ENCODE measurements around the gene SEC14L5. TPM values are rescaled to one million over a fixed set of nuclear protein-coding genes. Genes with fewer than 3 reads are reported as not detected.

SEC14L5 gene
- total RNA-seq, 1 experiment from 2014 or later = 1.8 TPM

GRCh38 chr16:4931381-4931780 is 26.7 kb upstream of the SEC14L5 start:
- DNase-seq = no peak
- H2AFZ ChIP-seq = no peak overlapping the region
- intact Hi-C loops (cut with micrococcal nuclease; ENCODE audit: unreplicated experiment) = no loop called here
- H3K9me2 ChIP-seq (ENCODE audit: insufficient read depth) = no peaks in the 10 kb centered on the region
- H3K4me3 ChIP-seq = no peak overlapping the region
- peaks cover 30% of the 10 kb centered on the region for H4K20me1 ChIP-seq (ENCODE audit: insufficient read depth)
- no TSS peak for BruUV-seq (replicated peaks)
- TF ChIP-seq EZH2 (IDR thresholded peaks at IDR 0.05; ENCODE audit: low read depth) (no peak), CTCF (conservative IDR thresholded peaks at IDR 0.05) (no peak)
- peaks cover 83% of the 10 kb centered on the region for H3K79me2 ChIP-seq (ENCODE audit: low read depth)
- ChIA-PET POLR2A (ENCODE audit: unreplicated experiment) (interaction anchor here (0.6 to 0.8 kb wide), 2 partner anchors 14 to 111 kb away, joined by 6 read pairs; no protein-coding TSS in a partner anchor), CTCF (interaction anchor here (0.5 kb wide), 1 partner anchor 383 kb away, joined by 3 read pairs; no protein-coding TSS in a partner anchor)
- no peaks in the 10 kb centered on the region for H3K27me3 ChIP-seq (ENCODE audit: insufficient read depth, low read depth)
- H3K4me2 ChIP-seq = no peak overlapping the region
- H3K27ac ChIP-seq = no peak overlapping the region
- peaks cover 36% of the 10 kb centered on the region for H3K36me3 ChIP-seq (ENCODE audit: low read depth)
- H3F3A ChIP-seq (ENCODE audit: insufficient read depth, low read depth) = peaks cover 19% of the 10 kb centered on the region; the same call in 1 of the 2 replicates
- peaks cover 20% of the 10 kb centered on the region for H3K4me1 ChIP-seq (replicated peaks; ENCODE audit: insufficient read depth)
- peaks cover 17% of the 10 kb centered on the region for H3K9me3 ChIP-seq (ENCODE audit: insufficient read depth, low read depth)

GRCh38 chr16:4933433-4933832 is 24.7 kb upstream of the SEC14L5 start:
- intact Hi-C loops (cut with micrococcal nuclease; ENCODE audit: unreplicated experiment) = no loop called here
- BruUV-seq (replicated peaks) = no TSS peak
- Histone ChIP-seq H3K4me2 (no peak overlapping the region), H3K9me2 (ENCODE audit: insufficient read depth) (no peaks in the 10 kb centered on the region), H3K79me2 (ENCODE audit: low read depth) (peaks cover 66% of the 10 kb centered on the region), H3F3A (ENCODE audit: insufficient read depth, low read depth) (peaks cover 8% of the 10 kb centered on the region; the same call in 1 of the 2 replicates), H3K4me3 (no peak overlapping the region), H3K27ac (no peak overlapping the region), H3K27me3 (ENCODE audit: insufficient read depth, low read depth) (no peaks in the 10 kb centered on the region), H3K36me3 (ENCODE audit: low read depth) (peaks cover 19% of the 10 kb centered on the region), H3K4me1 (replicated peaks; ENCODE audit: insufficient read depth) (peaks cover 25% of the 10 kb centered on the region), H3K9me3 (ENCODE audit: insufficient read depth, low read depth) (no peaks in the 10 kb centered on the region), H4K20me1 (ENCODE audit: insufficient read depth) (peaks cover 30% of the 10 kb centered on the region), H2AFZ (no peak overlapping the region)
- CTCF ChIA-PET = no interaction called here
- no peak for DNase-seq
- POLR2A ChIA-PET (ENCODE audit: unreplicated experiment) = interaction anchor here (0.7 kb wide), 1 partner anchor 18 kb away, joined by 3 read pairs; no protein-coding TSS in a partner anchor
- TF ChIP-seq EZH2 (IDR thresholded peaks at IDR 0.05; ENCODE audit: low read depth) (no peak), CTCF (conservative IDR thresholded peaks at IDR 0.05) (no peak)

GRCh38 chr16:4933871-4934395 is 24.2 kb upstream of the SEC14L5 start:
- Histone ChIP-seq H3K9me2 (ENCODE audit: insufficient read depth) (no peaks in the 10 kb centered on the region), H3K4me2 (peak overlapping the region; percentile 96; the same call in 1 of the 2 replicates), H3K27me3 (ENCODE audit: insufficient read depth, low read depth) (no peaks in the 10 kb centered on the region), H3K4me1 (replicated peaks; ENCODE audit: insufficient read depth) (peaks cover 25% of the 10 kb centered on the region), H3K4me3 (no peak overlapping the region), H3K9me3 (ENCODE audit: insufficient read depth, low read depth) (no peaks in the 10 kb centered on the region), H2AFZ (no peak overlapping the region), H3K79me2 (ENCODE audit: low read depth) (peaks cover 64% of the 10 kb centered on the region), H3K36me3 (ENCODE audit: low read depth) (peaks cover 17% of the 10 kb centered on the region; the same call in 1 of the 2 replicates), H3K27ac (no peak overlapping the region), H4K20me1 (ENCODE audit: insufficient read depth) (peaks cover 30% of the 10 kb centered on the region), H3F3A (ENCODE audit: insufficient read depth, low read depth) (0 out of 2 replicates have a peak, but pooled peaks cover 5% of the 10 kb centered on the region)
- POLR2A ChIA-PET (ENCODE audit: unreplicated experiment) = interaction anchor here (0.7 kb wide), 2 partner anchors 9 to 19 kb away, joined by 3 read pairs; no protein-coding TSS in a partner anchor
- no TSS peak for BruUV-seq (replicated peaks)
- TF ChIP-seq EZH2 (IDR thresholded peaks at IDR 0.05; ENCODE audit: low read depth) (no peak), CTCF (conservative IDR thresholded peaks at IDR 0.05) (no peak)
- intact Hi-C loops (cut with micrococcal nuclease; ENCODE audit: unreplicated experiment) = no loop called here
- CTCF ChIA-PET = no interaction called here
- no peak for DNase-seq
